K562 (cell line): ENCODE results near the gene ARHGAP24. TPM values are rescaled to one million over a fixed set of nuclear protein-coding genes. Genes with fewer than 3 reads are reported as not detected.

Experiments
- FOXA1 ChIP-seq: fragments of 450-650 bp; IDR thresholded peaks from 2 replicates; pipeline ENCODE4 v1.6.1; 2016; ENCODE audit warnings: mild to moderate bottlenecking, borderline replicate concordance
- NR2C2 ChIP-seq, 2 experiments: fragments of 200-800 bp in 1 of 2; sonication (Bioruptor generic) in 1 of 2; sonication (generic) in 1 of 2; formaldehyde crosslinking in 1 of 2; IDR thresholded peaks; 2 replicates each; pipeline versions ENCODE4 v1.6.1 to v1.8.0; 2016 to 2022; ENCODE audit warnings: mild to moderate bottlenecking in 1 of 2, missing compliant biosample characterization in 1 of 2, missing genetic modification characterization in 1 of 2, missing genetic modification reagents in 1 of 2
- TRIM28 ChIP-seq: fragments of 450-650 bp; IDR thresholded peaks from 2 replicates; pipeline ENCODE4 v1.6.1; 2017
- polyA plus RNA-seq, 8 experiments: library from polyadenylated mRNA; depleted of rRNA in 4 of 8; stranded (reverse) in 5 of 8; unstranded in 3 of 8; fragments of >200 nt; fragmentation: Nextera tagmentation in 2 of 8; fragmentation: Illumina TruSeq in 1 of 8; extraction: Ambion mirVana in 2 of 8; extraction: Trizol in 1 of 8; gene quantifications; 2 replicates each; pipeline versions ENCODE4 v1.2.1 to v1.2.3, GENCODE V29; 2011 to 2014; ENCODE audit warnings: inconsistent platforms in 1 of 8, missing spikeins in 1 of 8
- total RNA-seq, 7 experiments: library from RNA; depleted of rRNA in 6 of 7; stranded (reverse); fragments of >200 nt in 6 of 7; fragmentation: Illumina TruSeq in 2 of 7; extraction: Trizol in 2 of 7; gene quantifications; 2 replicates each; pipeline versions ENCODE4 v1.2.1 to v1.2.3, GENCODE V29; 2011 to 2021; ENCODE audit warnings: low replicate concordance in 1 of 7
- TF ChIP-seq, protein P1 (sequence below): sonication (generic); formaldehyde crosslinking; IDR thresholded peaks from 2 replicates; pipeline ENCODE4 v1.8.1; 2023; ENCODE audit warnings: missing genetic modification reagents, mild to moderate bottlenecking, borderline replicate concordance
- TF ChIP-seq, protein P2 (sequence below): fragments of 250-450 bp; sonication (Bioruptor Pico); IDR thresholded peaks from 2 replicates; pipeline ENCODE4 v1.5.0; 2021
- TF ChIP-seq, protein P3 (sequence below): sonication (generic); formaldehyde crosslinking; IDR thresholded peaks from 2 replicates; pipeline ENCODE4 v1.5.0; 2020; ENCODE audit warnings: missing genetic modification reagents

Gene ARHGAP24
- total and polyA plus RNA-seq, 9 of the 15 experiments (the other 6 are each of a cell fraction or from before 2014, with no cell fraction given), result 8.0 to 22.6 (median 14.0) TPM

DNA sequence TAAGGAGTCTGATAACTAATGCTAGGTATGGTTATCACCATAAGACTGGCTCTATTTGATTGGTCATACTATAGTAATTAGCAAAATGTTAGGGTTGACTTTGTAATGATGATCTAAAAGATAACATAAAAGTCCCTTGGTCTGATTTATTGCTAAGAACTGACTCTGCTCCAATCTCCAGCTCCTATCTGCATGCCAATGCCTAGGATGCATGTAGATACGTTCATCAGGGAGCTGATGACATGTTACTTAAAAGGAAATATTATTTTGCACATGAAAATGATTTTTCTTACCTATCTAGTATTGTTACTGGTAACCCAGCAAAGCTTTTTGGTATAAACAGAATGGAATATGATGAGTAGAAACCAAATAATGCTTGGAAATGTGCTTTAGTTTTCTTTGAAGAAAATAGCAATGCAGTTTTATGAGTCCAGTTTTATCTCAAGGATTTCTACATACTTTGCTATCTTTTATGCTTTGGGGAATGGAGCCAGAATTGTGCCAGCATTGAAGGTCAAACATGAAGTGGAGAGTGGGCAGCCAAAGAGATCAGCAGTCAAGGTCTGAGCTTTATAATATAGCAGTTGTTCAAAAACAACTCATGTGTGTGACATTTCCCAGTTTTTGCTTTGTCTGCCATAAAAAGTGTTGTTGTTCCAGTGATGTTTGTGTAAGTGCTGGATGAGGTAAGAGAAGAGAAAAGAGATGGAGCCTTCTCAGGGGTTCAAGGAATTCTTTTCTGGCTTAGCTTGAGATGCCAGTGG is 121.0 kb downstream of the ARHGAP24 start (continued):
- TF ChIP-seq, protein P1, sequence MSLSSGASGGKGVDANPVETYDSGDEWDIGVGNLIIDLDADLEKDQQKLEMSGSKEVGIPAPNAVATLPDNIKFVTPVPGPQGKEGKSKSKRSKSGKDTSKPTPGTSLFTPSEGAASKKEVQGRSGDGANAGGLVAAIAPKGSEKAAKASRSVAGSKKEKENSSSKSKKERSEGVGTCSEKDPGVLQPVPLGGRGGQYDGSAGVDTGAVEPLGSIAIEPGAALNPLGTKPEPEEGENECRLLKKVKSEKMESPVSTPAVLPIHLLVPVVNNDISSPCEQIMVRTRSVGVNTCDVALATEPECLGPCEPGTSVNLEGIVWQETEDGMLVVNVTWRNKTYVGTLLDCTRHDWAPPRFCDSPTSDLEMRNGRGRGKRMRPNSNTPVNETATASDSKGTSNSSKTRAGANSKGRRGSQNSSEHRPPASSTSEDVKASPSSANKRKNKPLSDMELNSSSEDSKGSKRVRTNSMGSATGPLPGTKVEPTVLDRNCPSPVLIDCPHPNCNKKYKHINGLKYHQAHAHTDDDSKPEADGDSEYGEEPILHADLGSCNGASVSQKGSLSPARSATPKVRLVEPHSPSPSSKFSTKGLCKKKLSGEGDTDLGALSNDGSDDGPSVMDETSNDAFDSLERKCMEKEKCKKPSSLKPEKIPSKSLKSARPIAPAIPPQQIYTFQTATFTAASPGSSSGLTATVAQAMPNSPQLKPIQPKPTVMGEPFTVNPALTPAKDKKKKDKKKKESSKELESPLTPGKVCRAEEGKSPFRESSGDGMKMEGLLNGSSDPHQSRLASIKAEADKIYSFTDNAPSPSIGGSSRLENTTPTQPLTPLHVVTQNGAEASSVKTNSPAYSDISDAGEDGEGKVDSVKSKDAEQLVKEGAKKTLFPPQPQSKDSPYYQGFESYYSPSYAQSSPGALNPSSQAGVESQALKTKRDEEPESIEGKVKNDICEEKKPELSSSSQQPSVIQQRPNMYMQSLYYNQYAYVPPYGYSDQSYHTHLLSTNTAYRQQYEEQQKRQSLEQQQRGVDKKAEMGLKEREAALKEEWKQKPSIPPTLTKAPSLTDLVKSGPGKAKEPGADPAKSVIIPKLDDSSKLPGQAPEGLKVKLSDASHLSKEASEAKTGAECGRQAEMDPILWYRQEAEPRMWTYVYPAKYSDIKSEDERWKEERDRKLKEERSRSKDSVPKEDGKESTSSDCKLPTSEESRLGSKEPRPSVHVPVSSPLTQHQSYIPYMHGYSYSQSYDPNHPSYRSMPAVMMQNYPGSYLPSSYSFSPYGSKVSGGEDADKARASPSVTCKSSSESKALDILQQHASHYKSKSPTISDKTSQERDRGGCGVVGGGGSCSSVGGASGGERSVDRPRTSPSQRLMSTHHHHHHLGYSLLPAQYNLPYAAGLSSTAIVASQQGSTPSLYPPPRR, result no peak
- TF ChIP-seq NR2C2 (CRISPR knock-in tag; IDR thresholded peaks at IDR 0.05), result no peak
- TF ChIP-seq NR2C2 (tag; IDR thresholded peaks at IDR 0.05), result no peak
- TF ChIP-seq FOXA1, result no peak
- TF ChIP-seq, protein P2, sequence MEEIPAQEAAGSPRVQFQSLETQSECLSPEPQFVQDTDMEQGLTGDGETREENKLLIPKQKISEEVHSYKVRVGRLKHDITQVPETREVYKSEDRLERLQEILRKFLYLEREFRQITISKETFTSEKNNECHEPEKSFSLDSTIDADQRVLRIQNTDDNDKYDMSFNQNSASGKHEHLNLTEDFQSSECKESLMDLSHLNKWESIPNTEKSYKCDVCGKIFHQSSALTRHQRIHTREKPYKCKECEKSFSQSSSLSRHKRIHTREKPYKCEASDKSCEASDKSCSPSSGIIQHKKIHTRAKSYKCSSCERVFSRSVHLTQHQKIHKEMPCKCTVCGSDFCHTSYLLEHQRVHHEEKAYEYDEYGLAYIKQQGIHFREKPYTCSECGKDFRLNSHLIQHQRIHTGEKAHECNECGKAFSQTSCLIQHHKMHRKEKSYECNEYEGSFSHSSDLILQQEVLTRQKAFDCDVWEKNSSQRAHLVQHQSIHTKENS (CRISPR knock-in tag), result no peak
- TF ChIP-seq, protein P3, sequence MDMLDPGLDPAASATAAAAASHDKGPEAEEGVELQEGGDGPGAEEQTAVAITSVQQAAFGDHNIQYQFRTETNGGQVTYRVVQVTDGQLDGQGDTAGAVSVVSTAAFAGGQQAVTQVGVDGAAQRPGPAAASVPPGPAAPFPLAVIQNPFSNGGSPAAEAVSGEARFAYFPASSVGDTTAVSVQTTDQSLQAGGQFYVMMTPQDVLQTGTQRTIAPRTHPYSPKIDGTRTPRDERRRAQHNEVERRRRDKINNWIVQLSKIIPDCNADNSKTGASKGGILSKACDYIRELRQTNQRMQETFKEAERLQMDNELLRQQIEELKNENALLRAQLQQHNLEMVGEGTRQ (CRISPR knock-in tag), result no peak
- TF ChIP-seq TRIM28, result no peak
